Osteoblast (primary cell): ENCODE data around the gene PDE11A. TPM values are rescaled to one million over a fixed set of nuclear protein-coding genes. Genes with fewer than 3 reads are reported as not detected.

Experiments
- DNase-seq: peaks from one replicate; pipeline ENCODE4 v3.0.0; 2011; ENCODE audit warnings: low spot score, mixed read lengths; ENCODE audit not compliant: insufficient read length; ENCODE audit errors: missing footprints
- H2AFZ ChIP-seq: 2 replicates; pipeline ENCODE4 v1.6.0; 2011; ENCODE audit warnings: mild to moderate bottlenecking, low read length
- H3K27ac ChIP-seq: 2 replicates; pipeline ENCODE4 v1.5.1; 2011; ENCODE audit warnings: mild to moderate bottlenecking, low read depth, low read length, moderate library complexity
- H3K27me3 ChIP-seq: 2 replicates; pipeline ENCODE4 v1.6.0; 2012; ENCODE audit warnings: mild to moderate bottlenecking, control low read depth, inconsistent platforms, low read length, moderate library complexity; ENCODE audit not compliant: insufficient read depth
- H3K36me3 ChIP-seq: 2 replicates; pipeline ENCODE4 v1.5.1; 2011; ENCODE audit warnings: mild to moderate bottlenecking, low read length, control low read depth, moderate library complexity; ENCODE audit not compliant: insufficient read depth
- H3K4me1 ChIP-seq: 2 replicates; pipeline ENCODE4 v1.5.1; 2011; ENCODE audit warnings: mild to moderate bottlenecking, low read length, control low read depth, moderate library complexity; ENCODE audit not compliant: insufficient read depth
- H3K4me2 ChIP-seq: 2 replicates; pipeline ENCODE4 v1.6.0; 2011; ENCODE audit warnings: mild to moderate bottlenecking, low read length; ENCODE audit not compliant: insufficient read depth
- H3K4me3 ChIP-seq: fragments of 200-600 bp; sonication (generic); 3 replicates; pipeline ENCODE4 v1.5.1; 2012; ENCODE audit warnings: mild to moderate bottlenecking, low read length, inconsistent platforms; ENCODE audit not compliant: insufficient read depth
- H3K79me2 ChIP-seq: 2 replicates; pipeline ENCODE4 v1.6.0; 2012; ENCODE audit warnings: mild to moderate bottlenecking, low read length, control low read depth, inconsistent platforms; ENCODE audit not compliant: insufficient read depth
- H3K9me3 ChIP-seq: 2 replicates; pipeline ENCODE4 v1.5.1; 2011; ENCODE audit warnings: low read depth, low read length, control low read depth
- H4K20me1 ChIP-seq: 2 replicates; pipeline ENCODE4 v1.6.0; 2012; ENCODE audit warnings: mild to moderate bottlenecking, low read length, control low read depth; ENCODE audit not compliant: insufficient read depth
- CTCF ChIP-seq: IDR thresholded peaks from 2 replicates; pipeline ENCODE4 v1.5.1; 2011; ENCODE audit warnings: mild to moderate bottlenecking, low read depth, low read length, moderate library complexity; ENCODE audit errors: extremely low read depth
- total RNA-seq: library from RNA; depleted of rRNA; stranded (reverse); fragments of >200 nt; gene quantifications from 2 replicates; pipeline ENCODE4 v1.2.3, GENCODE V29; 2012

Gene PDE11A
- total RNA-seq, 1 donor = 0.36 TPM

GRCh38 chr2:177784745-177785067, 287.9 kb downstream of the PDE11A start:
- Histone ChIP-seq H3K4me2 (peak overlapping the region; percentile 74), H4K20me1 (no peaks in the 10 kb centered on the region), H3K36me3 (no peaks in the 10 kb centered on the region), H3K79me2 (no peaks in the 10 kb centered on the region), H3K27me3 (peaks cover 4% of the 10 kb centered on the region), H3K27ac (peak overlapping the region; percentile 42), H2AFZ (no peak overlapping the region), H3K4me1 (peaks cover 17% of the 10 kb centered on the region), H3K9me3 (no peaks in the 10 kb centered on the region), H3K4me3 (peak overlapping the region; percentile 55)
- TF ChIP-seq CTCF = no peak
- no peak for DNase-seq

GRCh38 chr2:177783835-177784744, 288.5 kb downstream of the PDE11A start:
- no peaks in the 10 kb centered on the region for H3K36me3 ChIP-seq
- no peaks in the 10 kb centered on the region for H4K20me1 ChIP-seq
- peaks cover 17% of the 10 kb centered on the region for H3K4me1 ChIP-seq
- peak; percentile 47 for DNase-seq
- peak overlapping the region; percentile 74 for H3K4me2 ChIP-seq
- H3K79me2 ChIP-seq = no peaks in the 10 kb centered on the region
- H3K4me3 ChIP-seq = peak overlapping the region; percentile 55
- no peak overlapping the region for H2AFZ ChIP-seq
- peaks cover 4% of the 10 kb centered on the region for H3K27me3 ChIP-seq
- TF ChIP-seq CTCF = no peak
- no peaks in the 10 kb centered on the region for H3K9me3 ChIP-seq
- peak overlapping the region; percentile 42 for H3K27ac ChIP-seq

- Histone ChIP-seq H2AFZ (no peak overlapping the region), H4K20me1 (no peaks in the 10 kb centered on the region), H3K27ac (no peak overlapping the region), H3K27me3 (peaks cover 9% of the 10 kb centered on the region), H3K4me3 (no peak overlapping the region), H3K9me3 (no peaks in the 10 kb centered on the region), H3K4me2 (no peak overlapping the region), H3K4me1 (peaks cover 17% of the 10 kb centered on the region), H3K36me3 (no peaks in the 10 kb centered on the region), H3K79me2 (no peaks in the 10 kb centered on the region)
- no peak for DNase-seq
- TF ChIP-seq CTCF = no peak
Observed at GRCh38 chr2:177783091-177783490, 289.5 kb downstream of the PDE11A start.

- no peak overlapping the region for H3K27ac ChIP-seq
- H3K4me2 ChIP-seq = no peak overlapping the region
- no peaks in the 10 kb centered on the region for H3K79me2 ChIP-seq
- H4K20me1 ChIP-seq = no peaks in the 10 kb centered on the region
- no peaks in the 10 kb centered on the region for H3K9me3 ChIP-seq
- H3K4me1 ChIP-seq = peaks cover 17% of the 10 kb centered on the region
- DNase-seq = no peak
- peaks cover 9% of the 10 kb centered on the region for H3K27me3 ChIP-seq
- H3K36me3 ChIP-seq = no peaks in the 10 kb centered on the region
- no peak for TF ChIP-seq CTCF
- H3K4me3 ChIP-seq = no peak overlapping the region
- no peak overlapping the region for H2AFZ ChIP-seq
Observed at GRCh38 chr2:177782613-177783012, 290.0 kb downstream of the PDE11A start.
